ENCODE data around the gene GPR37. TPM values are rescaled to one million over a fixed set of nuclear protein-coding genes. Genes with fewer than 3 reads are reported as not detected.

The GPR37 gene
- total RNA-seq, 1 experiment from 2014 or later: 1.3 TPM

DNA sequence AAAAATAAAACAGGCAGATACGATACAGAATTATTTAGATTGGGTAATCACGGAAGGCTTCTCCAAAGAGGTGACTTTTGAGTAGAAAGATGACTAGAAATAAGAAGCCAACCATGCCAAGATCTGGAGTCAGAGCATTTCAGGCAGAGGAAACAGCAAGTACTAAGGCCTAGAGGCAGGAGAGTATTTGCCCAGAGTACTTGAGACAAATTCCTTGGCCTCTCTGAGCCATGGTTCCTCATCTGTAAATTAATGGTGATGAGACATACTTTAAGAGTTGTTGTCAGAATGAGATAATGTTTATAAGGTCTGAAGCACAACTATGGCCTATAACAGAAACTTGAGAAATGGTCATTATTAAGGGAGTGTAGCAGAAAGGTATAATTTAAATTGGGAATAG, 15.8 kb upstream of the GPR37 start:
- ATAC-seq (no peak), DNase-seq (ENCODE audit: low read depth, low spot score) (no peak)
- no TSS peak for BruUV-seq (replicated peaks)
- no peaks in the 10 kb centered on the region for H3K4me1 ChIP-seq (ENCODE audit: control insufficient read depth, insufficient read depth, low read length)
- H3K4me3 ChIP-seq (ENCODE audit: low read depth in 2 of 2, low read length in 2 of 2): no peak overlapping the region
- H3K9me3 ChIP-seq (ENCODE audit: control insufficient read depth, insufficient read depth, low read depth, low read length): no peaks in the 10 kb centered on the region
- no peaks in the 10 kb centered on the region for H3K27me3 ChIP-seq (ENCODE audit: control insufficient read depth, insufficient read depth, low read length)
- intact Hi-C loops (cut with micrococcal nuclease; ENCODE audit: unreplicated experiment): no loop called here
- ChIA-PET POLR2A (no interaction called here), CTCF (no interaction called here)
- H3K36me3 ChIP-seq (ENCODE audit: control insufficient read depth, insufficient read depth, low read length): no peaks in the 10 kb centered on the region
- in situ Hi-C loops (cut with HindIII; ENCODE audit: low pct_unique_long_range_greater_than_20kb, low sequenced_read_pairs): no loop called here
- TF ChIP-seq, protein P1, sequence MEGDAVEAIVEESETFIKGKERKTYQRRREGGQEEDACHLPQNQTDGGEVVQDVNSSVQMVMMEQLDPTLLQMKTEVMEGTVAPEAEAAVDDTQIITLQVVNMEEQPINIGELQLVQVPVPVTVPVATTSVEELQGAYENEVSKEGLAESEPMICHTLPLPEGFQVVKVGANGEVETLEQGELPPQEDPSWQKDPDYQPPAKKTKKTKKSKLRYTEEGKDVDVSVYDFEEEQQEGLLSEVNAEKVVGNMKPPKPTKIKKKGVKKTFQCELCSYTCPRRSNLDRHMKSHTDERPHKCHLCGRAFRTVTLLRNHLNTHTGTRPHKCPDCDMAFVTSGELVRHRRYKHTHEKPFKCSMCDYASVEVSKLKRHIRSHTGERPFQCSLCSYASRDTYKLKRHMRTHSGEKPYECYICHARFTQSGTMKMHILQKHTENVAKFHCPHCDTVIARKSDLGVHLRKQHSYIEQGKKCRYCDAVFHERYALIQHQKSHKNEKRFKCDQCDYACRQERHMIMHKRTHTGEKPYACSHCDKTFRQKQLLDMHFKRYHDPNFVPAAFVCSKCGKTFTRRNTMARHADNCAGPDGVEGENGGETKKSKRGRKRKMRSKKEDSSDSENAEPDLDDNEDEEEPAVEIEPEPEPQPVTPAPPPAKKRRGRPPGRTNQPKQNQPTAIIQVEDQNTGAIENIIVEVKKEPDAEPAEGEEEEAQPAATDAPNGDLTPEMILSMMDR (IDR thresholded peaks at IDR 0.05): no peak
- TF ChIP-seq, protein P2, sequence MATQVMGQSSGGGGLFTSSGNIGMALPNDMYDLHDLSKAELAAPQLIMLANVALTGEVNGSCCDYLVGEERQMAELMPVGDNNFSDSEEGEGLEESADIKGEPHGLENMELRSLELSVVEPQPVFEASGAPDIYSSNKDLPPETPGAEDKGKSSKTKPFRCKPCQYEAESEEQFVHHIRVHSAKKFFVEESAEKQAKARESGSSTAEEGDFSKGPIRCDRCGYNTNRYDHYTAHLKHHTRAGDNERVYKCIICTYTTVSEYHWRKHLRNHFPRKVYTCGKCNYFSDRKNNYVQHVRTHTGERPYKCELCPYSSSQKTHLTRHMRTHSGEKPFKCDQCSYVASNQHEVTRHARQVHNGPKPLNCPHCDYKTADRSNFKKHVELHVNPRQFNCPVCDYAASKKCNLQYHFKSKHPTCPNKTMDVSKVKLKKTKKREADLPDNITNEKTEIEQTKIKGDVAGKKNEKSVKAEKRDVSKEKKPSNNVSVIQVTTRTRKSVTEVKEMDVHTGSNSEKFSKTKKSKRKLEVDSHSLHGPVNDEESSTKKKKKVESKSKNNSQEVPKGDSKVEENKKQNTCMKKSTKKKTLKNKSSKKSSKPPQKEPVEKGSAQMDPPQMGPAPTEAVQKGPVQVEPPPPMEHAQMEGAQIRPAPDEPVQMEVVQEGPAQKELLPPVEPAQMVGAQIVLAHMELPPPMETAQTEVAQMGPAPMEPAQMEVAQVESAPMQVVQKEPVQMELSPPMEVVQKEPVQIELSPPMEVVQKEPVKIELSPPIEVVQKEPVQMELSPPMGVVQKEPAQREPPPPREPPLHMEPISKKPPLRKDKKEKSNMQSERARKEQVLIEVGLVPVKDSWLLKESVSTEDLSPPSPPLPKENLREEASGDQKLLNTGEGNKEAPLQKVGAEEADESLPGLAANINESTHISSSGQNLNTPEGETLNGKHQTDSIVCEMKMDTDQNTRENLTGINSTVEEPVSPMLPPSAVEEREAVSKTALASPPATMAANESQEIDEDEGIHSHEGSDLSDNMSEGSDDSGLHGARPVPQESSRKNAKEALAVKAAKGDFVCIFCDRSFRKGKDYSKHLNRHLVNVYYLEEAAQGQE (IDR thresholded peaks at IDR 0.05; ENCODE audit: insufficient read depth in 1 of 2, low read depth in 2 of 2, low read length in 1 of 2): no peak
- TF ChIP-seq POLR2AphosphoS5 (IDR thresholded peaks at IDR 0.05; ENCODE audit: low read depth, low read length): no peak
- no peak overlapping the region for H3K27ac ChIP-seq (ENCODE audit: low read length)

DNA sequence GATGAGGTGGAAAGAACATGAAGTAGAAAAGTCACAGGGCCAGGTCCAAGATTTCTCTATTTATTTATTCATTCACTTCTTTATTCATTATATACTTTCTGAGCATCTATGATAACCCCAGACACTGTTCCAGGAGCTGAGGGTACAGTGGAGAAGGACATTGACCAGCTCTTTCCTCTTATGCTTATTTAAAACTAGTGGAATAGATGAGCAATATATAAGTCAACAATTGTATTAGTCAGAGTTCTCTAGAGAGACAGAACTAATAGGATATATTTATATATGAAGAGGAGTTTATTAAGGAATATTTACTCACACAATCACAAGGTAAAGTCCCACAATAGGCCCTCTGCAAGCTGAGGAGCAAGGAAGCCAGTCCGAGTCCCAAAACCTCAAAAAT, 15.0 kb upstream of the GPR37 start:
- ATAC-seq (no peak), DNase-seq (ENCODE audit: low read depth, low spot score) (no peak)
- Histone ChIP-seq H3K36me3 (ENCODE audit: control insufficient read depth, insufficient read depth, low read length) (no peaks in the 10 kb centered on the region), H3K27me3 (ENCODE audit: control insufficient read depth, insufficient read depth, low read length) (no peaks in the 10 kb centered on the region), H3K9me3 (ENCODE audit: control insufficient read depth, insufficient read depth, low read depth, low read length) (no peaks in the 10 kb centered on the region), H3K27ac (ENCODE audit: low read length) (no peak overlapping the region), H3K4me1 (ENCODE audit: control insufficient read depth, insufficient read depth, low read length) (no peaks in the 10 kb centered on the region), H3K4me3 (ENCODE audit: low read depth in 2 of 2, low read length in 2 of 2) (no peak overlapping the region)
- TF ChIP-seq, protein P1 (IDR thresholded peaks at IDR 0.05): no peak
- TF ChIP-seq TCF7L2 (IDR thresholded peaks at IDR 0.05; ENCODE audit: low read depth, low read length) (no peak), SIN3A (IDR thresholded peaks at IDR 0.05; ENCODE audit: borderline replicate concordance, insufficient read depth, low read depth, low read length) (no peak), POLR2AphosphoS5 (IDR thresholded peaks at IDR 0.05; ENCODE audit: low read depth, low read length) (no peak)
- TF ChIP-seq, protein P2 (IDR thresholded peaks at IDR 0.05; ENCODE audit: insufficient read depth in 1 of 2, low read depth in 2 of 2, low read length in 1 of 2): no peak
- CTCF ChIA-PET: no interaction called here
- in situ Hi-C loops (cut with HindIII; ENCODE audit: low pct_unique_long_range_greater_than_20kb, low sequenced_read_pairs) (no loop called here), intact Hi-C loops (cut with micrococcal nuclease; ENCODE audit: unreplicated experiment) (no loop called here)
- POLR2A ChIA-PET: no interaction called here
- no TSS peak for BruUV-seq (replicated peaks)

Measured in Panc1 (cell line).